ENCODE results near the gene BUD31. TPM values are rescaled to one million over a fixed set of nuclear protein-coding genes. Genes with fewer than 3 reads are reported as not detected.

Gene BUD31
- total and polyA plus RNA-seq, 4 donors, result 18.5 to 55.9 (median 32.0) TPM

DNA sequence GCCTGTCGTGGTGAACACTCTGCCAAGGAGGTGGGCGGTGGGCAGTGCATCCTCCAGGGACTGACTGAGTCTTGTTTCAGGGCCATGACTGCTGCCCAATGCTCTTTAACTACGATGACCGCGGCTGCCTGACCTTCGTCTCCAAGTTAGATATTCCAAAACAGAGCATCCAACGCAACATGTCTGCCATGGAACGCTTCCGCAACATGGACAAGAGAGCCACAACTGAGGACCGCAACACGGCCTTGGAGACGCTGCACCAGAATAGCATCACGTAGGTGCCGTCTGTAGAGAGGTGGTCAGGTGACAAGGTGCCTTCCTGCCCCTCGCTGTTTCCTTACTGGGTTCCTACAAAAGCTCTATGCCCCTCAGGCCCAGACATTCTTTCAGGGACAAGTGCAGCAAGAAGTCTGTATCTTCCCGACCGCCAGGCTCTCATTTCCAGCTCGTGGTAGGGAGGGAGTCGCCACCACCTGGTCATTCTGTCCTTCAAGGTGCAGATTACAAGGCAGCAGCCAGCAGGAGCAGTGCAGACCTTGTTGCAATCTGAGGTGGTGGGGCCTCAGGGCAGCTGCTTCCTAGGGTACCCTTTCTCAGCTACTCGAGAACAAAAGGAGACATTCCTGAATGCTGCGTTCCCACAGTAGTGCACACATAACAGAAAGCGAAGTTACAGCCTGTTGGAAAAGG lies 49.2 kb upstream of the BUD31 start:
- H3K4me3 ChIP-seq (ENCODE audit: low read depth in 1 of 3, low read length in 3 of 3), result no peak overlapping the region
- no peaks in the 10 kb centered on the region for H3K9me3 ChIP-seq (ENCODE audit: control insufficient read depth in 4 of 4, low read length in 3 of 4)
- no peaks in the 10 kb centered on the region for H3K27me3 ChIP-seq (ENCODE audit: control insufficient read depth in 4 of 4, insufficient read depth in 4 of 4, low read length in 3 of 4)
- DNase-seq (ENCODE audit: low spot score), result no peak
- H3K27ac ChIP-seq (ENCODE audit: low read depth in 1 of 2, low read length in 2 of 2), result no peak overlapping the region
- 94% methylated on average over 22 of the region's 22 CpGs for WGBS
- TF ChIP-seq FOXA1 (IDR thresholded peaks at IDR 0.05) (no peak), RXRA (IDR thresholded peaks at IDR 0.05) (no peak), JUND (IDR thresholded peaks at IDR 0.05) (no peak), MAX (IDR thresholded peaks at IDR 0.05) (no peak), ZBTB33 (IDR thresholded peaks at IDR 0.05) (no peak), REST (IDR thresholded peaks at IDR 0.05) (no peak), YY1 (IDR thresholded peaks at IDR 0.05) (no peak), HNF4A (conservative IDR thresholded peaks at IDR 0.05) (no peak), HNF4G (IDR thresholded peaks at IDR 0.05) (no peak), CTCF (IDR thresholded peaks at IDR 0.05; ENCODE audit: low read depth, low read length, missing input control) (no peak), FOXA2 (IDR thresholded peaks at IDR 0.05) (no peak), SP1 (IDR thresholded peaks at IDR 0.05) (no peak), EGR1 (IDR thresholded peaks at IDR 0.05; ENCODE audit: low read depth in 2 of 2) (no peak), GABPA (IDR thresholded peaks at IDR 0.05 in 1 of 2, conservative IDR thresholded peaks at IDR 0.05 in 1 of 2) (no peak), NR2F2 (IDR thresholded peaks at IDR 0.05) (no peak), RAD21 (IDR thresholded peaks at IDR 0.05) (no peak)
- TF ChIP-seq, protein P1, sequence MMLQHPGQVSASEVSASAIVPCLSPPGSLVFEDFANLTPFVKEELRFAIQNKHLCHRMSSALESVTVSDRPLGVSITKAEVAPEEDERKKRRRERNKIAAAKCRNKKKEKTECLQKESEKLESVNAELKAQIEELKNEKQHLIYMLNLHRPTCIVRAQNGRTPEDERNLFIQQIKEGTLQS (IDR thresholded peaks at IDR 0.05), result no peak
- peaks cover 0 to 6% (median 2%) of the 10 kb centered on the region in 4 donors for H3K4me1 ChIP-seq (ENCODE audit: control insufficient read depth in 4 of 4, insufficient read depth in 4 of 4, low read length in 3 of 4)
- H3K9ac ChIP-seq (ENCODE audit: low read depth in 1 of 2, low read length in 2 of 2), result no peak overlapping the region
- H3K36me3 ChIP-seq (ENCODE audit: control insufficient read depth in 4 of 4, insufficient read depth in 3 of 4, low read depth in 1 of 4, low read length in 3 of 4), result peaks cover 14 to 55% (median 42%) of the 10 kb centered on the region in 4 donors

All from liver (tissue), 9 donors.